Measurements from ENCODE around the gene EDEM3.
"Not testable (repeated sequence)": the region's sequence is repeated elsewhere in the genome, so short reads cannot be mapped to it uniquely, and the experiment has no call there.

Gene EDEM3

DNA sequence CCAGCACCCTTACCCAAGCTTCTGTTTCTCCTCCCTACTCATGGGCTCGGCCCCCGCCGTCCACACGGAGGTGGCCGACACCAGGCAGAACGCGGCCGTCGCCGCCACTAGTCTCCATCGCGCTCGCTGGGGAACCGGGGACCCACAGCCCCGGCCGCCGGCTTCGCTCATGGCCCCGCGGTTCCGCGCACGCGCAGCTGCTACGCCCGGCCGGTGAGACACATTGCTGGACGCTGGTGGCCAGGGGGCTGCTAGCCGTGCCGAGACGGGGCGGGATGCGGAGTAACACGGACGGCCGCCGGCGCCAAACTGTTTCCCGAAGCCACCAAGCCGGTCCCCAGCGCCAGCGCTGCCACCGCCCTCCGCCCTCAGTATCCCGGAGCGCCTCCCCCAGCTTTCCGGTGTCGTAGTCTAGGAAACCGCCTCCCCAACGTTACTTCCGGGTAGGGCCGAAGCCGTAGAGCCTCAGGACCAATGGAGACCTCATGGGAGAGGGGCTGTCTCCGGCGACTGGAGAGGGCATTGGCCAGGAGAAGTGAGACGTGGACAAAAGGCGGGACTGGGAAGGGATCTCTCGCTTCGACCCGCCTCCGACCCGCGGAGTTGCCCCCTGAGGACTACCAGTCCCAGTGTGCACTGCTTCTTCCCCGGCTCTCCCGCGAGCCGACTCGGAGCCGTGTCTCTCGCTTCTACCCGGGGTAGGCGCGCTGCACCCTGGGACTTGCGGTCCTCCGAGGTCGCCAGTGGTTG lies at the start of gene EDEM3:
Gene EDEM3 (minus strand): TSS at position 383 of the 750 bp plus-strand sequence. CDS start 212 bp downstream, at position 171.
- peak; percentile 100 for DNase-seq (ENCODE audit: low spot score)

DNA sequence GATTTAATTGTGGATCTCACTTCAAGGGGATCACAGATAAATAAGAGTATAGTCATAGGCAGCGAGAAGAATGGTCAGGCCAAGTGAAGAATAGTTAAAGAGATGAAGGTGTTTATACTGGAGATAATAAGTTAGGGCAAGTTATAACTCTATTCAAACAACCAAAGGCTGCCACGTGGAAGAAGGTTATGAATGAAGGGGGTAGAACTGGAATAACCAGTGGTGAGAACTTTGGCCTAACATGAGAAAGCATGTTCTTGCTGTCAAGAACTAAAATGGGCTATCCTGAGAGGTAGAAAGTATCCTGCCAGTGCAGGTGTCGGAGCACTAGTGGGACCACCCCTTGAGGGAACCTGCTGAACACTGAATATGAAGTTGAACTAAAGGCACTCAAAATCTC lies 49.6 kb upstream of the EDEM3 start:
- no peak for DNase-seq (ENCODE audit: low spot score)

- no peak for DNase-seq (ENCODE audit: low spot score)
These were observed 48.5 kb upstream of the EDEM3 start for GRCh38 chr1:184803180-184803492.

GRCh38 chr1:184802354-184803179 lies 47.9 kb upstream of the EDEM3 start:
- DNase-seq (ENCODE audit: low spot score) = no peak

DNA sequence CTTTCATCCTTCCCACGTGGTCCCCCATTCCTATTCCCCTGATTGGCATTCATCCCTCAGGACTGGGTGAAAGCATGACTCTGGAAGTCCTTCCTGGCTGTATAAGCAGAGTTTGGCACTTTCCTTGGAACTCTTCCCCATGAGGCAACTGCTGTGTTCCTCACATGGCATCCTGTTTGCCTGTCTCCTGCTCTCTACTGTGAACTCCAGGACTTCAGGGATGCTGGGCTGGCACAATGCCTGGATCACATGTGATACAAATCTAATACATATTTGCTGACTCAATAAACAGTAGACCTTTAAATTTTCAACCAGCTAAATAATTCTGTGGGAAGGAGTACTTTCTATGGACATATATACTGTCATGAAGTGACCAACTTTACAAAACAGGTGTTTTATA lies 46.8 kb upstream of the EDEM3 start:
- no peak for DNase-seq (ENCODE audit: low spot score)

- no peak for DNase-seq (ENCODE audit: low spot score)
These were observed 46.2 kb upstream of the EDEM3 start for GRCh38 chr1:184800876-184801275.

GRCh38 chr1:184793967-184794366 lies 39.3 kb upstream of the EDEM3 start:
- DNase-seq (ENCODE audit: low spot score) = no peak

DNA sequence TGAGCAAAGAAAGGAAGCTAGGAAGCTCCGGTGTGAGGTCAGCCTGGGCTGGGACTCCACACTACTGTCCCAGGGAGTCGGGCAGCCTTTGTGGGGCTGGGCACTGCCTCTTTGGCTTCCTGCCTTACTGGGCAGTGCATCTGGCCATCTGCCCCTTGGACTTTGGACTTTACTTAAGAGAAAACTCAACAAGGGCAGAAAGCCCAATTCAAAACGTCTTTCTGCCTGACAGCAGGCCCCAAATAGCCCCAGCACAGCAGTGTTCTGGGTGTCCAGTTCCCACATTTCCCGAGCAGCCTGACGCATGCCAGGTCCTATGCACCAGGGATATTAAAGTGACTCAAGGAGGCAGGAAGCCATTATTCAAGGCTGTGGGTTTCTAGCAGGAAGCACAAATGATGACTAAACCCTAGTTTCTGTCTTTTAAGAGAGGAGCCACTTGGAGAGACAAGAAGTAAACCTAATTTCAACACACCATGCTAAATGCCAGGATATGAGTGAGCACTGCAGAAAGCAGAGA lies 37.9 kb upstream of the EDEM3 start:
- DNase-seq (ENCODE audit: low spot score) = peak; percentile 78

DNA sequence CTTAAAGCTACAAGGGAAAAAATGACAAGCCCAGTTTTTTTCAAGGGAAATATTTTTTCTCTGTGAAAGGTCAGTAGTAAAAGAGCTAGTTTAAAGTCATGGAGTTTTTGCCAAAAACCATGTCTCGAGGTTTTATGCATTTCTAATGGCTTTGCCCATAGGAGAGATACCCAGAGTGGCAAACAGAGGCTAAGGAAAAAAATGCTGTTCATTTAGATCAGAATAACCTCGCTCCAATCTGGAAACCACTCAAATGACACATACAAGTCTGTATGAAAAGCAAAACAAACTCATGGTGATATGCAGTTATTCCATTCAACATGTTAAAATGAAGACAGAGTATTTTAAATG lies 36.9 kb upstream of the EDEM3 start:
- DNase-seq (ENCODE audit: low spot score) = no peak

DNA sequence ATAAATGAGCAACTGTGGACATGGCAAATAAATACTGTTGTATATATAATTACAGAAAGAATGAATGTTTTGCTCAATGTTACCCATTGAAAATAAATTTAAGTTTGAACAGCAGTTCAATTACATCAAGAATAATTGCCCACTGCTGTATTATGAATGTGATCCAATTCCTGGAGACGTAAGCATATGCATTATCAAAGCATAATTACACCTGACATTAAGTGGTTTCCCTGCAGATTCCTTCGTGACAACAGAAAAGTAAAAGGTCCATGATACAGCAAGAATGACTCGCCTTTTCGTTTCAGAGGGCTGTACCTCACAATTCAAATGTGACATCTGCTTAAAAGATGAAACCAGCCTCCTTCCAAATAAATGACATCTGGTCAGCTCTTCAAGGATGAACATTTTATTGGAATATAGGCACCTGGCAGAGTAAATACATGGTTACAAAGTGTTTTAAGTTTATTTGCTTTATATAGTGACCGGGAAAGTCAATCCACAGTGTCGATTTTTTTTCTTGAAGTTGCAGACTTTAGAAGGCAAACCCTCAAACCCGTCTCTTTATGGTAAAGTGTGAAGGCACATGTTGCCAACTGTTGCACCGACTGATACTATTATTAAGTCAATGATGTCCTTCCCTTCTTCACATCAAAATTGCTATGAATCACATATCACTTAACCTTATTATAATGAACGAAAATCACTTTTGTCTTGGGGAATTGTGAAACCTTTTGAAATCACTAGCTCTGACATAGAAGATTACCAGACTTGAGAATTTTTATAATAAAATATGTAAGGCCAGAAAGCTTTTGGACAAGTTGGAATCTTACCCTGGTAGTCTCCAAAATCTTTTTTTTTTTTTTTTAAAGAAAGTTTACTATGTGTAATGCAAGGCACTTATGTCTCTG lies 36.2 kb upstream of the EDEM3 start:
- DNase-seq (ENCODE audit: low spot score) = no peak

DNA sequence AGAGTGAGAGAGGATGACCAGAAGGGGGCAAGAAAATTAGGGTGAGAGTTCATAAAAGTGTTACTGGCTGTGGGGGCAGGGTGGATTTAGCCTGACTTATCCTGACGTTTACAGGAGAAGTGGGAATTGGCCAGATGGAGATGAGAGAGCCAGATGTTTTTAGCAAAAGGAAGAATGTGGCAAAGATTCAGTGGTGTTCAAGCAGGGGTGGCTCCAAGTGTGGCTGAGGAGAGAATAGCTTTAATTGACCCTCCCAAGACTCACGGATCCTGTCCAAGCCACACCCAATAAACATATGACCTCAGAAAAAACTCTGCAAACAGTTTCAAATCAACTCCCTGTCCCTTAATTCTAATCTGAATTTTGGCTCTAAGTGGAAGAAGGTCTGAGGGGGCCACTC lies 35.2 kb upstream of the EDEM3 start:
- DNase-seq (ENCODE audit: low spot score) = no peak

GRCh38 chr1:184788970-184789369 lies 34.3 kb upstream of the EDEM3 start:
- no peak for DNase-seq (ENCODE audit: low spot score)

- no peak for DNase-seq (ENCODE audit: low spot score)
These were observed 30.9 kb upstream of the EDEM3 start for GRCh38 chr1:184785529-184785928.

DNA sequence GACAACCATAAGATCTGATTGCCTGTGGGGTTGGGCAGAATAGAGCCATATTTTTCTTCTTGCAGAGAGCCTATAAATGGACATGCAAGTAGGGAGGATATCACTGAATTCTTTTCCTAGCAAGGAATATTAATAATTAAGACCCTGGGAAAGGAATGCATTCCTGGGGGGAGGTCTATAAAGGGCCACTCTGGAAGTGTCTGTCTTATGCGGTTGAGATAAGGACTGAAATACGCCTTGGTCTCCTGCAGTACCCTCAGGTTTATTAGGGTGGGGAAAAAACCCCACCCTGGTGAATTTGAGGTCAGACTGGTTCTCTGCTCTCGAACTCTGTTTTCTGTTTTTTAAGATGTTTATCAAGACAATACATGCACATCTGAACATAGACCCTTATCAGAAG lies 29.1 kb upstream of the EDEM3 start:
- not testable (repeated sequence) for DNase-seq (ENCODE audit: low spot score)

DNA sequence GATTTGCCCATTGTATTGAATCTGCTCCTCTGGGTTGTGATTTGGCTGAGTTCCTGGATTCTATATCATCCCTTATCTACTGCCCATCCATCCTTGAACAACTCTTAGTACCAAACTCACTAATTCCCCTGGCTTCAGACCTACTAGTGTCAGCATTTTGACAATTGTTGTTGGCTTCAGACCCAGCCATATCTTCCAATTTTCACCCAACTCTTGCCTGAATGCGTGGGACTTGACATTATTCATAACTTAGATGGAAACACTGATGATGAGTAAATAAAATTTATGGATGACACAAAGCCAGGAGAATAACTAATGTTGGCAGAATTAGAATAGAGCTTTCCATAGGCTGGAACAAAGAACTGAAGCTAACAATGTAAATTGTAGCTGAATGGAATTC lies 27.3 kb upstream of the EDEM3 start:
- no peak for DNase-seq (ENCODE audit: low spot score)

DNA sequence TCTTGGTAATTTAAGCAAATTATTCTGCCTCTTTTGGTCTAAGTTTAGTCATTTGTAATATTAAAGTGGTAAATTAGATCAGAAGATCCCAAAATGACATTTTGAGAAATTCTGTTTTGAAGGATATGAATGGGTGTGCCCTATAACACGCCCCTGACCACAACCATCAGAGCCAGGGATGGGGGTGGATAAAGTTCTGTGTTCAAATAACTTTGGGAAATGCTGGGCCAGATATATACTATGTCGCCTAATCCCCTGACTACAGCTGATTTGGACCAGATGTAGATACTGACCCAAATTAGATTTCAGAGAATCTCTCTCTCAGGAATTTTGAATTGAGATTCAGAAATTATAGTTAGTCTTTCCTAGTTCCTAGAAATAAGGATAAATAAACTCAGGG lies 21.2 kb upstream of the EDEM3 start:
- no peak for DNase-seq (ENCODE audit: low spot score)

- DNase-seq (ENCODE audit: low spot score) = no peak
These were observed 20.7 kb upstream of the EDEM3 start for GRCh38 chr1:184775329-184775728.

DNA sequence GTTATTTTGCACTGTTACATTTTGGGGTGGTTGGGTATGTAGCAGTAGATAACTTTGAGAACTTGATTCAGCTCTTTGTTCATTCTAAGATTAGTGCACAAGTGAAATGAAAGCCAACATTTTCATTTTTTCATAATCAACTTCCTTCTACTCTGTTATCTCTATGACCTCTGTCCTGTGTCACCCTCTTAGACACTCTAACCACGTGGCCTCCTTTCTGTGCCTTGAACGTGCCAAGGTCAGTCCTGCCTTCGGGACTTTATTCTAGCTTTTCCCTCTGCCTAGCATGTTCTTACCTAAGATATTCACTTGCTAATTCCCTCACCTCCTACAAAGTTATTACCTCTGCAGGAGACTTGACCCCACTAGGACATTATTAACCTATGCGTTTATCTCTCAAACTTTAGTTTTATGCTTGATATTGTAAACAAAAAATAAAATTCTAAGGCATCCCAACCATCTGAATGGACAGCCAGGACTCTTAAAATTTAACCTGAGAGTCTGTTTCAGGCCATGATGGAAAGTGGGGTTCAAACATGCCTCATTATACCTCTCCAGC lies 19.2 kb upstream of the EDEM3 start:
- DNase-seq (ENCODE audit: low spot score) = no peak

GRCh38 chr1:184771190-184771691 lies 16.6 kb upstream of the EDEM3 start:
- DNase-seq (ENCODE audit: low spot score) = no peak

GRCh38 chr1:184770181-184770979 lies 15.7 kb upstream of the EDEM3 start:
- DNase-seq (ENCODE audit: low spot score) = no peak

DNA sequence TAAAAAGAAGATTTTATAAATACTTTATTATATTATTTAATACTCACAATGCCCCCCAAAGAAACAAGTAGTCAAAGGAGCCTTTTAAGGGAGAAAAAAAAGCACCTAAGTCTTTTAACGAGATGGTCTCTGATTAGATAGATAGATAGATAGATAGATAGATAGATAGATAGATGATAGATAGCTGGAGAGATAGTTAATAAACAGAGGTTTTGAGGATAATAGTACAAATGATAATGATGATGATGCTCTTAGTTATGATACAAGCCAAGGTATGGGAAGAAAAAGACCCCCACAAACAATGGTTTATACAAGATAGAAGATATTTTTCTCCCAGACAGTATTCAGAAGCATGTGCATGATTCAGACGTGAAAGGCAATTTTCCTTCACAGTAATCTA lies 14.6 kb upstream of the EDEM3 start:
- no peak for DNase-seq (ENCODE audit: low spot score)
